GM12878 (cell line): ENCODE measurements around the gene SNRNP27.

Experiments used
- ATF3 ChIP-seq: IDR thresholded peaks from 2 replicates; pipeline ENCODE4 v1.6.1; 2011; ENCODE audit warnings: low read depth, mild to moderate bottlenecking, low read length, moderate library complexity, borderline replicate concordance; ENCODE audit errors: extremely low read depth
- CBFB ChIP-seq: IDR thresholded peaks from 2 replicates; pipeline ENCODE4 v1.6.1; 2016; ENCODE audit warnings: antibody characterized with exemption, low read depth
- CTCF ChIP-seq, 3 experiments: IDR thresholded peaks in 2 of 3; conservative IDR thresholded peaks in 1 of 3; 2 replicates each; pipeline ENCODE4 v1.5.1; 2011; ENCODE audit warnings: low read depth in 3 of 3, low read length in 3 of 3, mild to moderate bottlenecking in 3 of 3, control low read depth in 2 of 3, moderate library complexity in 2 of 3, inconsistent platforms in 1 of 3, mixed read lengths in 1 of 3; ENCODE audit not compliant: control insufficient read depth in 2 of 3, insufficient read depth in 1 of 3; ENCODE audit errors: extremely low read depth in 1 of 3
- EP300 ChIP-seq, 2 experiments: fragments of 150-350 bp in 1 of 2; IDR thresholded peaks; 2 replicates each; pipeline ENCODE4 v1.6.1; 2011 to 2012; ENCODE audit warnings: low read depth in 2 of 2, low read length in 2 of 2, borderline replicate concordance in 1 of 2, improper control_type of control experiment in 1 of 2, inconsistent platforms in 1 of 2; ENCODE audit not compliant: control insufficient read depth in 1 of 2
- EZH2 ChIP-seq: IDR thresholded peaks from 2 replicates; pipeline ENCODE4 v1.6.1; 2012; ENCODE audit warnings: low read depth, mild to moderate bottlenecking, control low read depth, inconsistent platforms, low read length, borderline replicate concordance; ENCODE audit not compliant: control insufficient read depth
- MYB ChIP-seq: fragments of 150-350 bp; IDR thresholded peaks from 2 replicates; pipeline ENCODE4 v1.6.1; 2014; ENCODE audit warnings: mild to moderate bottlenecking, low read depth, low read length, borderline replicate concordance
- NR2C2 ChIP-seq: IDR thresholded peaks from 2 replicates; pipeline ENCODE4 v1.6.1; 2011; ENCODE audit warnings: borderline replicate concordance, low read depth; ENCODE audit not compliant: control insufficient read depth, insufficient read length
- PAX5 ChIP-seq: IDR thresholded peaks from 2 replicates; pipeline ENCODE4 v1.6.1; 2011; ENCODE audit warnings: low read depth, low read length, borderline replicate concordance
- POLR2AphosphoS5 ChIP-seq: IDR thresholded peaks from 2 replicates; pipeline ENCODE4 v1.6.1; 2011; ENCODE audit warnings: mild to moderate bottlenecking, low read length, inconsistent platforms
- SUZ12 ChIP-seq: fragments of 200-600 bp; sonication (generic); IDR thresholded peaks from one replicate; pipeline ENCODE4 v1.6.1; 2018; ENCODE audit warnings: antibody characterized with exemption, mild to moderate bottlenecking; ENCODE audit not compliant: unreplicated experiment
- TCF12 ChIP-seq: IDR thresholded peaks from 2 replicates; pipeline ENCODE4 v1.6.1; 2011; ENCODE audit warnings: low read depth, mild to moderate bottlenecking, low read length
- ZBED1 ChIP-seq: IDR thresholded peaks from 2 replicates; pipeline ENCODE4 v1.6.1; 2016; ENCODE audit warnings: borderline replicate concordance
- ZNF274 ChIP-seq: IDR thresholded peaks from one replicate; pipeline ENCODE4 v1.8.0; 2011; ENCODE audit not compliant: insufficient read length, insufficient read depth

GRCh38 chr2:69907216-69907615 is 13.5 kb downstream of the SNRNP27 start:
- no peak for TF ChIP-seq ATF3
- no peak for TF ChIP-seq ZBED1
- no peak for TF ChIP-seq CTCF (IDR thresholded peaks at IDR 0.05 in 2 of 3, conservative IDR thresholded peaks at IDR 0.05 in 1 of 3; ENCODE audit: control insufficient read depth in 2 of 3, extremely low read depth in 1 of 3, insufficient read depth in 1 of 3, low read depth in 3 of 3, low read length in 3 of 3)
- no peak for TF ChIP-seq SUZ12
- no peak for TF ChIP-seq EP300 (IDR thresholded peaks at IDR 0.05; ENCODE audit: borderline replicate concordance in 1 of 2, control insufficient read depth in 1 of 2, low read depth in 2 of 2, low read length in 2 of 2)
- no peak for TF ChIP-seq EZH2
- TF ChIP-seq CBFB, result no peak
- no peak for TF ChIP-seq ZNF274
- no peak for TF ChIP-seq NR2C2
- TF ChIP-seq TCF12, result no peak
- no peak for TF ChIP-seq MYB
- no peak for TF ChIP-seq POLR2AphosphoS5
- no peak for TF ChIP-seq PAX5
